Heart right ventricle (tissue), 16 donors: ENCODE results near the gene LRRC56. TPM values are rescaled to one million over a fixed set of nuclear protein-coding genes. Genes with fewer than 3 reads are reported as not detected.

ENCODE experiments used
- ATAC-seq, 8 donors: fragments of 200-7000 bp; cut with Tn5 transposase; one replicate each; pipeline ENCODE4 v1.9.1; 2020; ENCODE audit warnings: mild to moderate bottlenecking in 8 of 8, moderate library complexity in 8 of 8, moderate number of reproducible peaks in 1 of 8
- DNase-seq, 2 donors: peaks; one replicate each; pipeline ENCODE4 v3.0.0-alpha.2; 2020
- H3K27ac ChIP-seq, 10 donors: fragments of 200-600 bp; sonication (generic) in 2 of 10; one replicate each; pipeline versions ENCODE4 v1.5.0 to v1.8.0; 2020 to 2022; ENCODE audit warnings: mild to moderate bottlenecking in 3 of 10
- H3K27me3 ChIP-seq, 7 donors: fragments of 200-600 bp; one replicate each; pipeline ENCODE4 v1.8.0; 2021 to 2022; ENCODE audit warnings: mild to moderate bottlenecking in 2 of 7
- H3K36me3 ChIP-seq, 9 donors: fragments of 200-600 bp; sonication (generic) in 1 of 9; one replicate each; pipeline versions ENCODE4 v1.5.0 to v1.8.0; 2020 to 2022; ENCODE audit warnings: mild to moderate bottlenecking in 2 of 9
- H3K4me1 ChIP-seq, 9 donors: fragments of 200-600 bp; sonication (generic) in 1 of 9; one replicate each; pipeline versions ENCODE4 v1.5.0 to v1.8.0; 2020 to 2022; ENCODE audit warnings: mild to moderate bottlenecking in 4 of 9
- H3K4me3 ChIP-seq, 10 donors: fragments of 200-600 bp; sonication (generic) in 2 of 10; one replicate each; pipeline versions ENCODE4 v1.5.0 to v1.8.0; 2020 to 2022; ENCODE audit warnings: mild to moderate bottlenecking in 7 of 10, moderate library complexity in 2 of 10
- H3K9me3 ChIP-seq, 11 donors: fragments of 200-600 bp in 10 of 11; sonication (generic) in 2 of 11; one replicate each; pipeline versions ENCODE4 v1.5.0 to v1.8.0; 2013 to 2022; ENCODE audit warnings: mild to moderate bottlenecking in 2 of 11, control low read depth in 1 of 11, moderate library complexity in 1 of 11
- WGBS, 2 donors: extraction: QIAGEN DNeasy Blood & Tissue Kit; methylation state at CpG; one replicate each; pipeline ENCODE4 v1.1.7; 2013; ENCODE audit warnings: inconsistent platforms in 1 of 2; 5-methylcytosine and 5-hydroxymethylcytosine counted together
- intact Hi-C, 10 donors: fragments of 100-400 bp; cut with DNase I; formaldehyde crosslinking; loops; one replicate each; pipeline versions ENCODE4 v1.11.1 to v1.14.2; 2022
- polyA plus RNA-seq, 2 donors: library from polyadenylated mRNA; stranded (reverse); fragments of 200-250 nt; gene quantifications; one replicate each; pipeline ENCODE4 v1.2.3, GENCODE V29; 2013
- total RNA-seq, 10 donors: library from RNA; stranded (reverse); fragmentation: NEBNext Ultra II Directional in 3 of 10; extraction: Animal tissue kit (Norgen Biotek cat#: 25700) in 3 of 10; gene quantifications; one replicate each; pipeline versions ENCODE4 v1.2.1 to v1.2.4, GENCODE V29; 2021 to 2023
- TF ChIP-seq, protein P1 (sequence below), 9 donors: fragments of 200-600 bp; sonication (generic) in 2 of 9; IDR thresholded peaks; one replicate each; pipeline versions ENCODE4 v1.5.0 to v1.8.0; 2021 to 2022; ENCODE audit warnings: antibody characterized with exemption in 9 of 9, mild to moderate bottlenecking in 5 of 9, moderate library complexity in 1 of 9
- donor health status: Arrhythmogenic right ventricular cardiomyopathy.
- donor health status: ischemic (EF 13 %, LVEDD 7.1; RV severe dilation, severe dysfunction).
- donor health status: healthy with polysubstance abuse.
- donor health status: DM: no; HTN: yes; CAD: no.
- donor health status: DM: no; HTN: no; CAD: no.
- donor health status: ischemic (EF 25% LVEDD 6.9; RV normal size, moderate dysfunction).
- donor health status: ischemic (EF 25% LVEDD 5.7; RV mildly dilated, moderate dysfunction).
- donor health status: healthy.
- donor health status: DM: yes; HTN: yes; CAD: no.
- donor health status: Ischemic cardiomyopathy.
- donor health status: ischemic (EF 35%, LVEDD 5.7; RV mildly dilated, moderate dysfunction).
- donor health status: nonischemic (EF 11% LVEDD 7.7; RV severe dilation, severe dysfunction).
- donor health status: DM: yes; HTN: yes; CAD: no.
- donor health status: PGD.
- donor health status: ischemic (EF 29% LVEDD 5.4; RV normal size, mild dysfunction).
- donor health status: nonischemic (EF 23%, LVEDD 6.1; RV moderate dilation, normal function).

Gene LRRC56
- total and polyA plus RNA-seq, 12 donors: 0.13 to 0.49 (median 0.21) TPM; not detected in 2

DNA sequence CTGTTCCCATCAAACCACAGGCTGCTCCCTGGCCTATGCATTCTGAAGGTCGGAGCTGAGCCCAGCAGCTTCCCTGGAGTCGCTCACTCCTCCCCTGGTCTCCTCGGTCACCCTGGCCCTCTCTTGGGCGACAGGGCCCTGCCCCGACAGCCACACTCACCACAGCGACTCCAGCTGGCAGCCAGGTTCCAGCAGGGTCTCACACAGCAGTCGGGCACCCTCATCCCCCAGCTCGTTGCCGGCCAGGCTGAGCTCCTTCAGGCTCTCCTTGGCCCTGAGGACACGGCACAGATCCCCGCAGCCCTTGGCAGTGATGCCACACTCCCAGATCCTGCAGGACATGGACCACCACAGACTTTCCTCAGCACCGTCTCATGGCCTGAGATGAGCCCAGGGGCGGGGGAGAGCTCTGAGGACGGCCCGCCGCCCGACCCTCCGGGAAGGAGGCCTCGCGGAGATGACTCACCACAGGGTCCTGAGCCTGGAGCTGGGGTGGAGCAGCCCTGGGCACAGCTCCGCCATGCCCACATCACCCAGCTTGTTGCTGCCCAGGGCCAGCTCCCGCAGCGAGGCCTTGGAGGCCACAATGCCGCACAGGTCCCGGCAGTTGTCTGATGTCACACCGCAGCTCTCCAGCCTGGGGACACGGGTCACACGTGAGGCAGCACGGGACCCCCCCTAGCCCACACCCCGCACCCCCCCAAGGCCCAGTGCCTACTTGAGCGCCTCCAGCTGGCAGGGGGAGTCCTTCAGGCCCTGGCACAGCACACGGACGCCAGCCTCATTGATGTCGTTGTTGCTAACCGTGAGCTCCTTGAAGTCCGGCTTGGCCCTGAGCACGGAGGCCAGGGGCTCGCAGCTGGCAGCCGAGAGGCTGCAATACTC, 38.8 kb upstream of the LRRC56 start:
- intact Hi-C loops: loop anchor here in 1 of 10 donors (5.0 kb wide), 1 partner anchor 46 kb away; the partner anchor contains the start of gene PTDSS2
- Histone ChIP-seq H3K27ac (peak overlapping the region in 8 of 10 donors; percentile 41 to 100 (median 61)), H3K36me3 (peaks cover 0 to 88% (median 64%) of the 10 kb centered on the region in 9 donors), H3K27me3 (no peaks in the 10 kb centered on the region), H3K9me3 (no peaks in the 10 kb centered on the region), H3K4me1 (peaks cover 11 to 74% (median 40%) of the 10 kb centered on the region in 9 donors), H3K4me3 (no peak overlapping the region)
- ATAC-seq: peak in 2 of 8 donors; percentile 2 to 4
- TF ChIP-seq, protein P1, sequence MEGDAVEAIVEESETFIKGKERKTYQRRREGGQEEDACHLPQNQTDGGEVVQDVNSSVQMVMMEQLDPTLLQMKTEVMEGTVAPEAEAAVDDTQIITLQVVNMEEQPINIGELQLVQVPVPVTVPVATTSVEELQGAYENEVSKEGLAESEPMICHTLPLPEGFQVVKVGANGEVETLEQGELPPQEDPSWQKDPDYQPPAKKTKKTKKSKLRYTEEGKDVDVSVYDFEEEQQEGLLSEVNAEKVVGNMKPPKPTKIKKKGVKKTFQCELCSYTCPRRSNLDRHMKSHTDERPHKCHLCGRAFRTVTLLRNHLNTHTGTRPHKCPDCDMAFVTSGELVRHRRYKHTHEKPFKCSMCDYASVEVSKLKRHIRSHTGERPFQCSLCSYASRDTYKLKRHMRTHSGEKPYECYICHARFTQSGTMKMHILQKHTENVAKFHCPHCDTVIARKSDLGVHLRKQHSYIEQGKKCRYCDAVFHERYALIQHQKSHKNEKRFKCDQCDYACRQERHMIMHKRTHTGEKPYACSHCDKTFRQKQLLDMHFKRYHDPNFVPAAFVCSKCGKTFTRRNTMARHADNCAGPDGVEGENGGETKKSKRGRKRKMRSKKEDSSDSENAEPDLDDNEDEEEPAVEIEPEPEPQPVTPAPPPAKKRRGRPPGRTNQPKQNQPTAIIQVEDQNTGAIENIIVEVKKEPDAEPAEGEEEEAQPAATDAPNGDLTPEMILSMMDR (IDR thresholded peaks at IDR 0.05): no peak
- WGBS, 2 donors: 91 to 93% methylated on average over 39 of the region's 39 CpGs
- peak in 1 of 2 donors; percentile 17 for DNase-seq

DNA sequence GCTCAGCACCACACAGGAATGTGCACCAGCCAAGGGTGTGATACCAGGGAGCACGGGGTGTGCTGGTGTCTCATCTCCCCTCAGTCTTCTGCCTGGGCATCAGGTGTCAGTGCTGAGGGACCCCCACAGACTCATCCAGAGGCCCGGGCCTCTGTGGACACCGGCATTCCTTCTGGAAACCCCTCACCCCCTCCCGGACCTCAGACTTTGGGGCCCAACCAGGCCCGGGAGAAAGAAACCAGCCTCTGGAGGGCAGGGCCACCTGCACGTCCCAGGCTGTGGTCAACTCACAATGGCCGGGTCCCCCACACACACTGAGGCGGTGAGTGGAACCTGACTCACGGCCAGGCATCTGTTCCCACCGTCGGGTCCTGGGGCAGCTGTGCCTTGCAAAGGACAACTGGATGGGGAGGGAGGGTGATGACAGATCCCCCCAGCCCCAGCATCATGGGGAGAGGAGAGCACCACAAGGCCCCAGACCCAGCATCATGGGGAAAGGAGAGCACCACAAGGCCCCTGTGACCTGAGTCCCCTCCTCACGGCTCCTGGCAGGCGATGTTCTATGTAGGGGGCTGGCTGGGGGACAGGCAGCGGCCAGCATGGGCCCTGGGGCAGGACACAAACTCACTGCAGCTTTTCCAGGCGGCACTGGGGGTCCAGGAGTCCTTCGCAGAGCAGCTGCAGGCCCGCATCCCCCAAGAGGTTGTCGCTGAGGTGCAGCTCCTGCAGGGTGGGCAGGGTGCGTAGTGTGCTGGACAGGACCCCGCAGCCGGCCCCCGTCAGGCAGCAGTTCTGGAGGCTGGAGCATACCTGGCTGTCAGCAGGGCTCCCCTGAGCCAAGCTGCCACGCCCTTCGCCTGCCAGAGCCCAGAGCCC, 37.9 kb upstream of the LRRC56 start:
- H3K27ac ChIP-seq: peak overlapping the region in 7 of 10 donors; percentile 25 to 100 (median 58)
- DNase-seq (peak in 1 of 2 donors; percentile 5), ATAC-seq (no peak)
- no peaks in the 10 kb centered on the region for H3K9me3 ChIP-seq
- intact Hi-C loops: loop anchor here in 5 of 10 donors (5.0 to 10.0 kb wide), 5 partner anchors 45 to 295 kb away; partner anchors contain the start of genes PTDSS2 (in 4 of the 5), BET1L (in 1 of the 5) and RIC8A (in 1 of the 5)
- peaks cover 13 to 83% (median 48%) of the 10 kb centered on the region in 9 donors for H3K4me1 ChIP-seq
- no peak overlapping the region for H3K4me3 ChIP-seq
- no peaks in the 10 kb centered on the region for H3K27me3 ChIP-seq
- TF ChIP-seq, protein P1 (IDR thresholded peaks at IDR 0.05): no peak
- peaks cover 0 to 79% (median 60%) of the 10 kb centered on the region in 9 donors for H3K36me3 ChIP-seq
- WGBS, 2 donors: 86 to 87% methylated on average over 24 of the region's 24 CpGs

DNA sequence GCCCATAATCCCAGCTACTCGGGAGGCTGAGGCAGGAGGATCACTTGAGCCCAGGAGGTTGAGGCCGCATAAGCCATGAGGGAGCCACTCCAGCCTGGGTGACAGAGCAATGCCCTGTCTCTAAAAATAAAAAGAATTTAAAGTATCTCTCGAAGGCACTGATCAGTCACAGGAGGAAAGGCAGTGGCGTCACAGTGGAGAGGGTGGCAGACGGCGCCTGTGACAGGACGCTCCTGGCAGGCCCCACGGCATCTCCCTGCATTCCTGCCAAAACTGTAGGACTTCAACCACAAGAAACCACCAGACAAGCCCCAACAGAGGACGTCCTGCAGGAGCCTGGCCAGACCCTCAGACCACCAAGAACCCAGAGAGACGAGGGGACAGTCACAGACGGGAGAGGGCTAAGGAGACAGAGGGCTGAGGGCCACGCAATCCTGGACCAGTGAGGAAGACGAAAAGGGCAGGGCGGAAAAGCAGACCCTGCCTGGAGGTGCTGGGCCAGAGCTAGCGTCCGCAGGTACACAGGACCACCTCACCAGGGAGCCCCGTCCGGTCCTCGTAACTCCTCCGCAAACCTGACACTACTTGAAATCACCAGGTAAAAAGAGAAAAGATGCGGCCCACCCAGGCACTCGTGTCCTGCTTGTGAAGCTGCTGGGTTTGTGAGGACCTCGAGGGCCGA, 36.2 kb upstream of the LRRC56 start:
- Histone ChIP-seq H3K36me3 (peaks cover 0 to 62% (median 53%) of the 10 kb centered on the region in 9 donors), H3K27ac (peak overlapping the region in 8 of 10 donors; percentile 42 to 100 (median 58)), H3K4me3 (no peak overlapping the region), H3K9me3 (no peaks in the 10 kb centered on the region), H3K4me1 (peaks cover 26 to 89% (median 65%) of the 10 kb centered on the region in 9 donors), H3K27me3 (no peaks in the 10 kb centered on the region)
- TF ChIP-seq, protein P1 (IDR thresholded peaks at IDR 0.05): no peak
- ATAC-seq: peak in 4 of 8 donors; percentile 12 to 32 (median 26)
- intact Hi-C loops: loop anchor here in 5 of 10 donors (5.0 to 10.0 kb wide), 5 partner anchors 46 to 296 kb away; partner anchors contain the start of genes PTDSS2 (in 3 of the 5), BET1L (in 1 of the 5) and RIC8A (in 1 of the 5)
- WGBS, 2 donors: 84 to 86% methylated on average over 24 of the region's 24 CpGs
- DNase-seq: peak in 1 of 2 donors; percentile 59
